ENCODE measurements around the gene MALRD1.

MALRD1 gene

DNA sequence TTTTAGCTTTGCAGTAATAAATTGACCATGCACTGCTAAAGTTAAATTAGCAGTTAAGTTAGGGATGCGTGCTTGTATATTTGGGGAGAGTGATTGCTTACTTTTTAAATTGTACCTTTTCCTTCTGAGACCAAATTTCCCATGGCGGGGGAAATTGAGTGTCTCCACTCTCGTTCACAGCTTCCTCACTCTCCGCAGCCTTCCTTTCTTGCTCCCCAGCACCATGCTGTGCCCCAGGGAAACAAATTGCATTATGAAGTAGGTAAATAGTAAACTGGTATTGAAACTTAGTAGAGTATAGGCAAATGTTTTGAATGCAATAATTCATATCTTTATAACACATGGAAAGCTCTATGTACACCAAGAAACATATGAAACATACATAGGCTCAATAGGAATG lies 85.4 kb downstream of the MALRD1 start:
- no peak for DNase-seq (ENCODE audit: low read depth)
- no peak overlapping the region for H3K4me3 ChIP-seq (ENCODE audit: low read length)
- TF ChIP-seq, protein P1, sequence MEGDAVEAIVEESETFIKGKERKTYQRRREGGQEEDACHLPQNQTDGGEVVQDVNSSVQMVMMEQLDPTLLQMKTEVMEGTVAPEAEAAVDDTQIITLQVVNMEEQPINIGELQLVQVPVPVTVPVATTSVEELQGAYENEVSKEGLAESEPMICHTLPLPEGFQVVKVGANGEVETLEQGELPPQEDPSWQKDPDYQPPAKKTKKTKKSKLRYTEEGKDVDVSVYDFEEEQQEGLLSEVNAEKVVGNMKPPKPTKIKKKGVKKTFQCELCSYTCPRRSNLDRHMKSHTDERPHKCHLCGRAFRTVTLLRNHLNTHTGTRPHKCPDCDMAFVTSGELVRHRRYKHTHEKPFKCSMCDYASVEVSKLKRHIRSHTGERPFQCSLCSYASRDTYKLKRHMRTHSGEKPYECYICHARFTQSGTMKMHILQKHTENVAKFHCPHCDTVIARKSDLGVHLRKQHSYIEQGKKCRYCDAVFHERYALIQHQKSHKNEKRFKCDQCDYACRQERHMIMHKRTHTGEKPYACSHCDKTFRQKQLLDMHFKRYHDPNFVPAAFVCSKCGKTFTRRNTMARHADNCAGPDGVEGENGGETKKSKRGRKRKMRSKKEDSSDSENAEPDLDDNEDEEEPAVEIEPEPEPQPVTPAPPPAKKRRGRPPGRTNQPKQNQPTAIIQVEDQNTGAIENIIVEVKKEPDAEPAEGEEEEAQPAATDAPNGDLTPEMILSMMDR (conservative IDR thresholded peaks at IDR 0.05; ENCODE audit: low read depth, low read length): no peak

DNA sequence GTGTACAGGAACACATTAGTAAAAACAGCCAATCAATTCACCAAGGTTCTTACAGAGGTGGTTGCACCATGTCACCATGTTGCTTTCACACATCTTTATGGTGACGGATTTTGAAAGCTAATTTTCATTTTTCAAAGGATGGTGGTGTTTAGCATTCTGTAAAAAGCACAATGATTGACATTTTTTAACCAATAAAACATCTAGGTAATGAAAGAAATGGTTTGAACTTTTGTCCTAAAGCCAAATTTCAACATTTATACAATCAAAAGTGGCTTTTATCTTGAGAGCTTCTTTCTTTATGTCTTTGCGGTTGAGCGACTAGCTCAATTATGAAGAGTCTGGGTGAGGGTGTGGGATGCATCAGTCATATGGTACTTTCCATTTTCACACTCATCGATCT lies 94.4 kb downstream of the MALRD1 start:
- DNase-seq (ENCODE audit: low read depth): no peak

DNA sequence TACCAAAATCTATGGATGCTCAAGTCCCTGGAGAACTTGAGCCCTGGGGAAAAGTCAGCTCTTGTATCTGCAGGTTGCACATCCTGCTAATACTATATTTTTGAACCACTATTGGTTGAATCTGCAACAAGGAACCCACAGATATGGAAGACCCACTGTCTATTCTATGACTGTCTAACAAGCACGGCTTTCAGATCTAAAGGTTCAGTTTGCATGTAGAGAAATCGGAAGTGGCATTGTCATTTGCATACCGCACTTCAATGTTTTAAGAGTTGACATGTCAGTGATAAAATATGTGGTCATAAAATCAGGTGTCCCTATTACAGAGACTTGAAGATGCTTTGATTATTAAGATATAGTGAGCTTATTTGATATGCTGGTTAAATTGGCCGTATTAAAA lies 95.6 kb downstream of the MALRD1 start:
- DNase-seq (ENCODE audit: low read depth): no peak
- TF ChIP-seq, protein P1 (conservative IDR thresholded peaks at IDR 0.05; ENCODE audit: low read depth, low read length): no peak
- H3K4me3 ChIP-seq (ENCODE audit: low read length): no peak overlapping the region

More for the DNA sequence above, 94.4 kb downstream of the MALRD1 start:
- H3K4me3 ChIP-seq (ENCODE audit: low read length): no peak overlapping the region
- TF ChIP-seq, protein P1 (conservative IDR thresholded peaks at IDR 0.05; ENCODE audit: low read depth, low read length): no peak

DNA sequence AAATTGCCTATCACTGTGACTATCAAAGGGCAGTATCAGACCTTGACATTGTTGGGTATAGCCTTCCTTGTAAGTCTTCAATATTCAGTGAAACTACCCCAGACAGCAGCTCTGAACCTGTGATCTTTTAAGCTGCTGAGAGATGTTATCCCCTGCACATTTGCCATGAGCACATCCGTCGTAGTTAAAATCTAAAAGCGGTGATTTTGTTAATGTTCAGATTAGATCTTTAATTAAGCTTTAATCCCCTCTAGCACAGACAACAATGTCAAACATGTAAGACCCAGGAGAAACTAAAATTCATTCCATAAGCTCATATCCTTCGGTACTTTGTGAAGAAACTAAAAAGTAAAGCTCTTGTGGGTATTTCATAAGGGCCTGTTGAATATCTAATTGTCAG lies 105.8 kb downstream of the MALRD1 start:
- TF ChIP-seq, protein P1 (conservative IDR thresholded peaks at IDR 0.05; ENCODE audit: low read depth, low read length): no peak
- DNase-seq (ENCODE audit: low read depth): peak; percentile 66
- no peak overlapping the region for H3K4me3 ChIP-seq (ENCODE audit: low read length)

DNA sequence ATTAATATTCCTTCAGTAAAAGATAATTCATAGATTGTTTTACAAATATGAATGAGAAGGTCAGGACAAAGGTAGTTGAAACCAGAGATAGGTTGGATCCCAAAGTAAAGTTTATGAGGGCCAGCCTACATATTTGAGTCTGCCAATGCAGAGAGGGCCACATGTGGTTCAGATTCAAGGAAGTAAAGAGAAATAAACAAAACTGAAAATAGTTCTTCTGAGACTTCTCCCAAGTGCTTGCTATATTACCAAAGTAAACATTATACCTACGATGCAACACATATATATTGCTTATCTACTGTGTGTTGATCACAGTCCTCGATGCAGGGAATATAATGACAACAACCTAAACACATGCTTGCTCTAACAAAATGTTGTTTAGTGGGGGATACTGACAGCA lies 109.8 kb downstream of the MALRD1 start:
- DNase-seq (ENCODE audit: low read depth): no peak
- H3K4me3 ChIP-seq (ENCODE audit: low read length): no peak overlapping the region
- TF ChIP-seq, protein P1 (conservative IDR thresholded peaks at IDR 0.05; ENCODE audit: low read depth, low read length): no peak

DNA sequence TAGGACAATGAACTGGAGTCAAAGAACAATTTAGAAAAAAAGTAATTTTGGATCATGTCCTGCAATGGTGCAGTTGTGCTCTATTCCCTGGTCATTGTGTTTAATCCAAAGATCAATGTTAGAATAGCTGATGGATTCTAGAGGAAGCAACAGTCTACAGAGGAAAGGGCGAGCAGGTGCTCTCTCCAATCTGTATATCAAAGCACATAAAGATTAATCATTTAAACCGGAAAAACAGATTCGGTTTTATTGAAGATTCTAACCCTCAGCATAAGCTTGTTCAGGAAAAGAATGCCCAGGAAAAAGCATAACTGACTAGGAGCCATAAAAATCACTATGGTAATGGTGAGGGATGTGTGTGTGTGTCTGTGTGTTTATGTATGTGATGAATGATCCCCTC lies 110.3 kb downstream of the MALRD1 start:
- H3K4me3 ChIP-seq (ENCODE audit: low read length): no peak overlapping the region
- TF ChIP-seq, protein P1 (conservative IDR thresholded peaks at IDR 0.05; ENCODE audit: low read depth, low read length): no peak

DNA sequence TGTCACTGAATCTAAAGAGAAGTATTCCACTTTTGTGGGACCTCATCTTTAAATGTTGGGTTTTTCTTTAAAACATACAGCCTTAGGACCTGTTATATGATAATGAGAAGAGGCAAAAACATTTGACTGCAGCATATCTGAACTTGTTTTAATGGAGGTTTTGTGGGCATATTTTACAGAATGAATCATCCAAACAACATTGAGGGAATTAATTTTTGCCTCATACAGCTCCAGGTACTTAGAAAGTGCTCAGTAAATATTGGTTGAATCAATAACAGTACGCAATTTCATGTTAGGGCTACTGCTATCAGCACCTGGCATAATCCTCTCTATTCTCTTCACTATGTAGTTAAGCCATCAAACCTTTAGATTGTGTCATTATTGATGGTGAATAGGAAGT lies 115.9 kb downstream of the MALRD1 start:
- no peak for DNase-seq (ENCODE audit: low read depth)
- TF ChIP-seq, protein P1 (conservative IDR thresholded peaks at IDR 0.05; ENCODE audit: low read depth, low read length): no peak
- no peak overlapping the region for H3K4me3 ChIP-seq (ENCODE audit: low read length)

More for the DNA sequence above, 110.3 kb downstream of the MALRD1 start:
- no peak for DNase-seq (ENCODE audit: low read depth)
